SKM-1 treated with dmso at 0.1 percent for 144 hours (cell line): ENCODE results near the gene PIGH.

Experiments used
- DNase-seq: peaks from one replicate; lab custom pipeline; 2025; ENCODE audit not compliant: unreplicated experiment; lab: John Stamatoyannopoulos, UW

The PIGH gene

GRCh38 chr14:67575684-67576083 is 24.4 kb downstream of the PIGH start:
- no peak for DNase-seq

- DNase-seq: no peak
These were observed 25.3 kb downstream of the PIGH start for GRCh38 chr14:67574806-67575205.

DNA sequence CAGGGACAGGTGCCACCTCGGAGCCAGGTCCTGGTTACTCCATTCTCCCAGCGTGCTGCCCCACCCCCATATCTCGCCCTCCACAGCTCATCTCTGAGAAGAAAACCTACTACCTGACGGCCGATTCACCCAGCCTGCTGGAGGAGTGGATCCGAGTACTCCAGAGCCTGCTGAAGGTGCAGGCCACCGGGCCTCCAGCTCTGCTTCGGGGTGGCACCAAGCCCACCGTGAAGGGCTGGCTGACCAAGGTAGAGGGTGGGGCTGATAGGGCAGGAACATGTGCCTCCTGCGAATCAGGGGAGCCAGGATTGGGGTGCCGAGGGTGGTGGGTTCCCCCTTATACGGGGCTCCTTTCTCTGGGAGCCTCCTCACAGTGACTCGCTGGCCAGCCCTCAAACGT is 25.9 kb downstream of the PIGH start:
- DNase-seq: no peak

GRCh38 chr14:67573228-67574010 is 26.6 kb downstream of the PIGH start:
- no peak for DNase-seq

GRCh38 chr14:67572608-67573007 is 27.5 kb downstream of the PIGH start:
- DNase-seq: no peak

GRCh38 chr14:67571991-67572323 is 28.1 kb downstream of the PIGH start:
- no peak for DNase-seq

GRCh38 chr14:67571275-67571990 is 28.6 kb downstream of the PIGH start:
- peak; percentile 23 for DNase-seq

DNA sequence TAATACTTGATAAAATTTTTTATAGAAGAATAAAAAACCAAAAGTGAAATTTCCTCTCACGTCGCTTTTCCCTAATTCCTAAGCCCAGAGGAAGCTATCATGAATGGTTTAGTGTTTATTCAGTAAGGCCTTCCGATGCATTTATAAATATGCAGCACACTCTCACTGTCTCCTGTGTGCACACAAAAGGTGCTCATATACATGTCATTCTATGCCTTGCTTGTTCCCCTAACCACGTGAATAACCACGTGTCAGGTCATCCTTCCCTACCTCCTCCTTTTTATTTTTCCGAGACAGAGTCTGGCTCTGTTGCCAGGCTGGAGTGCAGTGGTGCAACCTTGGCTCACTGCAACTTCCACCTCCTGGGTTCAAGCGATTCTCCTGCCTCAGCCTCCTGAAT is 29.6 kb downstream of the PIGH start:
- DNase-seq: no peak

GRCh38 chr14:67569651-67570290 is 30.3 kb downstream of the PIGH start:
- no peak for DNase-seq

GRCh38 chr14:67569011-67569650 is 30.9 kb downstream of the PIGH start:
- DNase-seq: no peak

- DNase-seq: no peak
These were observed 32.4 kb downstream of the PIGH start for GRCh38 chr14:67567654-67568053.

GRCh38 chr14:67566908-67567307 is 33.2 kb downstream of the PIGH start:
- no peak for DNase-seq

- no peak for DNase-seq
These were observed 35.8 kb downstream of the PIGH start for GRCh38 chr14:67564236-67564635.

GRCh38 chr14:67562776-67563150 is 37.3 kb downstream of the PIGH start:
- no peak for DNase-seq

GRCh38 chr14:67562025-67562775 is 37.9 kb downstream of the PIGH start:
- DNase-seq: no peak

DNA sequence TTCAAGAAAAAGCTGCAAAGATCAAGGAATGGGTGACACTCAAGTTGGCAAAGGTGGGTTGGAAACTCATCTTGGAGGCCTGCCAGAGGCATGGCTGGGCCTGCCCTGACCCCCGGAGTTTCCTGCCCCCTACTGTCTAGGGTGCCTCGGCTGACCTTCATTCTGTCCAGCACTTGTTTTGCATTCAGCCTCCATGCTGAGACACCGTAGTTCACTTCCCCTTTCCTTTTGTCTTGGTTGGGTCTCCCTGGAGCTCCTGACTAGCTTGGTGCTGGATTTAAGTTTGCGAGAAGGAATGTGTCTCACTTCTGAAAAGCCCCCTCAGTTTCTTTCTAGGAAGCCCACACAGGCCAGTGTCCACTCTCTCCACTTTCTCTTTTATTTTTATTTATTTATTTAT is 40.4 kb downstream of the PIGH start:
- no peak for DNase-seq

- DNase-seq: no peak
These were observed 42.4 kb downstream of the PIGH start for GRCh38 chr14:67557656-67558055.

- no peak for DNase-seq
These were observed 43.0 kb downstream of the PIGH start for GRCh38 chr14:67557118-67557517.

- no peak for DNase-seq
These were observed 43.4 kb downstream of the PIGH start for GRCh38 chr14:67556671-67557070.

DNA sequence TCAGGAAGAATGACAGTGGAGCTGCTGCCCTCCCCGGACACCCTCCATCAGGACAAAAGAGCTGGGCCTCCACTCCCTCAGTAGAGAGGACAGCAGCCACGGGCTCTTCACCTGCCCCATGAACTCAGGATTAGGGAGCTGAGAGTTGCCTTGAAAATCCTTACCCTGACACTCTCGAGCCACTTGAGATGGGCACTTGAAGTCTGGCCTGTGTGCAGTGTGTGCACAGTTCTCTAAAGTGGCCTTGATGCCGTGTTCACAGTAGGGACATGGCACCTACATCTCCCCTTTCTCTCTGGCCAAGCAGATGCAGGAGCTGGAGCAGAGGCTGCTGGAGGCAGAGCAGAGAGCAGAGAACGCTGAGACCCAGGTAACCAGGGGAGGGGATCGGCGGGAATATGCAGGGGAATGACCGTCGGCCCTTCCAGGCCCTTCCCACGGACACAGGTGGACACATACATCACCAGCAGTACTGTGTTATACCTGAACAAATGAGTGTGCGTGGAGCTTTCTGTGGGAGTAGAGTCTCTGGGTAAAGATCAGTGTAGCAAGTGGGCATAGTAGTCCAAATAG is 44.5 kb downstream of the PIGH start:
- DNase-seq: no peak

- DNase-seq: no peak
These were observed 45.7 kb downstream of the PIGH start for GRCh38 chr14:67554341-67554740.
